Stimulated activated CD8-positive, alpha-beta memory T cell treated with anti-CD3 and anti-CD28 coated beads, Interleukin-4, amount 100 ng/mL, for 4 hours (primary cell): Measurements from ENCODE around the gene NAXE.
"Not testable (repeated sequence)": the region's sequence is repeated elsewhere in the genome, so short reads cannot be mapped to it uniquely, and the experiment has no call there.

Source experiments
- DNase-seq, 2 donors: peaks; one replicate each; pipeline ENCODE4 v3.0.0-alpha.2; 2020; ENCODE audit warnings: low read depth in 2 of 2, low spot score in 1 of 2

The NAXE gene

GRCh38 chr1:156591432-156592157 lies at the start of gene NAXE:
NAXE (plus strand) TSS chr1:156591776; CDS start chr1:156591805, 29 bp downstream.
- peak in 1 of 2 donors; percentile 46 for DNase-seq

- no peak for DNase-seq
These were observed 48.5 kb upstream of the NAXE start for GRCh38 chr1:156543066-156543465.

GRCh38 chr1:156544592-156545102 lies 46.9 kb upstream of the NAXE start:
- DNase-seq = no peak

GRCh38 chr1:156546267-156546666 lies 45.3 kb upstream of the NAXE start:
- no peak for DNase-seq

- DNase-seq = no peak
These were observed 44.1 kb upstream of the NAXE start for GRCh38 chr1:156547434-156547833.

- no peak for DNase-seq
These were observed 43.6 kb upstream of the NAXE start for GRCh38 chr1:156547982-156548381.

GRCh38 chr1:156549390-156549789 lies 42.2 kb upstream of the NAXE start:
- no peak for DNase-seq

GRCh38 chr1:156549831-156550230 lies 41.7 kb upstream of the NAXE start:
- DNase-seq = no peak

- no peak for DNase-seq
These were observed 41.2 kb upstream of the NAXE start for GRCh38 chr1:156550346-156550745.

- DNase-seq = no peak
These were observed 40.4 kb upstream of the NAXE start for GRCh38 chr1:156551066-156551643.

GRCh38 chr1:156551869-156552268 lies 39.7 kb upstream of the NAXE start:
- DNase-seq = no peak

- DNase-seq = no peak
These were observed 39.1 kb upstream of the NAXE start for GRCh38 chr1:156552518-156552917.

GRCh38 chr1:156552937-156553336 lies 38.6 kb upstream of the NAXE start:
- not testable (repeated sequence) for DNase-seq

GRCh38 chr1:156553860-156554485 lies 37.6 kb upstream of the NAXE start:
- no peak for DNase-seq

- DNase-seq = no peak
These were observed 36.6 kb upstream of the NAXE start for GRCh38 chr1:156554971-156555370.

GRCh38 chr1:156555715-156556114 lies 35.9 kb upstream of the NAXE start:
- no peak for DNase-seq

- no peak for DNase-seq
These were observed 35.2 kb upstream of the NAXE start for GRCh38 chr1:156556354-156556753.

GRCh38 chr1:156559086-156559796 lies 32.3 kb upstream of the NAXE start:
- no peak for DNase-seq

- DNase-seq = no peak
These were observed 31.7 kb upstream of the NAXE start for GRCh38 chr1:156559797-156560385.

GRCh38 chr1:156560585-156561163 lies 30.9 kb upstream of the NAXE start:
- DNase-seq = no peak

GRCh38 chr1:156565519-156565918 lies 26.1 kb upstream of the NAXE start:
- DNase-seq = no peak
